Keratinocyte (primary cell): Measurements from ENCODE around the gene KLK3. TPM values are rescaled to one million over a fixed set of nuclear protein-coding genes. Genes with fewer than 3 reads are reported as not detected.

Source experiments
- DNase-seq: peaks from one replicate; pipeline ENCODE4 v3.0.0-alpha.2; 2011; ENCODE audit warnings: low read depth, missing footprints, low spot score
- FAIRE-seq: peaks from 2 replicates; lab custom pipeline; 2011; peaks lifted over from hg19 to GRCh38; lab: Jason Lieb, UNC
- H2AFZ ChIP-seq: 2 replicates; pipeline ENCODE4 v1.6.0; 2012; ENCODE audit warnings: low read length, control low read depth, inconsistent platforms; ENCODE audit not compliant: control insufficient read depth
- H3K27ac ChIP-seq: 2 replicates; pipeline ENCODE4 v1.5.1; 2011; ENCODE audit warnings: low read length; ENCODE audit not compliant: control insufficient read depth, insufficient read depth
- H3K27me3 ChIP-seq: 3 replicates; pipeline ENCODE4 v1.6.0; 2011; ENCODE audit warnings: low read length; ENCODE audit not compliant: control insufficient read depth, insufficient read depth; ENCODE audit errors: extremely low read depth
- H3K36me3 ChIP-seq, 2 experiments: 2 replicates in 1 of 2; 3 replicates in 1 of 2; pipeline ENCODE4 v1.5.1; 2011; ENCODE audit warnings: low read length in 2 of 2, mild to moderate bottlenecking in 1 of 2; ENCODE audit not compliant: control insufficient read depth in 2 of 2, insufficient read depth in 2 of 2; ENCODE audit errors: extremely low read depth in 1 of 2
- H3K4me1 ChIP-seq: 3 replicates; pipeline ENCODE4 v1.5.1; 2011; ENCODE audit warnings: low read length; ENCODE audit not compliant: control insufficient read depth, insufficient read depth; ENCODE audit errors: extremely low read depth
- H3K4me2 ChIP-seq: 3 replicates; pipeline ENCODE4 v1.6.0; 2011; ENCODE audit warnings: low read depth, low read length; ENCODE audit not compliant: control insufficient read depth, insufficient read depth; ENCODE audit errors: extremely low read depth
- H3K4me3 ChIP-seq, 3 experiments: fragments of 200-600 bp in 1 of 3; sonication (generic) in 1 of 3; 2 replicates in 2 of 3; 3 replicates in 1 of 3; pipeline ENCODE4 v1.5.1; 2011 to 2016; ENCODE audit warnings: low read length in 3 of 3, mild to moderate bottlenecking in 3 of 3, control low read depth in 2 of 3, inconsistent platforms in 1 of 3, low read depth in 1 of 3, mixed read lengths in 1 of 3, mixed run types in 1 of 3, moderate library complexity in 1 of 3; ENCODE audit not compliant: control insufficient read depth in 2 of 3, insufficient read depth in 2 of 3; ENCODE audit errors: extremely low read depth in 1 of 3
- H3K79me2 ChIP-seq: 2 replicates; pipeline ENCODE4 v1.6.0; 2012; ENCODE audit warnings: low read length; ENCODE audit not compliant: control insufficient read depth, insufficient read depth
- H3K9ac ChIP-seq: 3 replicates; pipeline ENCODE4 v1.6.0; 2011; ENCODE audit warnings: low read length; ENCODE audit not compliant: control insufficient read depth, insufficient read depth; ENCODE audit errors: extremely low read depth
- H3K9me1 ChIP-seq: 3 replicates; pipeline ENCODE4 v1.6.0; 2011; ENCODE audit warnings: low read length; ENCODE audit not compliant: control insufficient read depth, insufficient read depth; ENCODE audit errors: extremely low read depth
- H3K9me3 ChIP-seq: 2 replicates; pipeline ENCODE4 v1.5.1; 2012; ENCODE audit warnings: low read depth, low read length; ENCODE audit not compliant: control insufficient read depth
- H4K20me1 ChIP-seq: 3 replicates; pipeline ENCODE4 v1.6.0; 2011; ENCODE audit warnings: low read length; ENCODE audit not compliant: control insufficient read depth, insufficient read depth; ENCODE audit errors: extremely low read depth
- EZH2 ChIP-seq: IDR thresholded peaks from one replicate; pipeline ENCODE4 v1.6.1; 2012; ENCODE audit warnings: inconsistent platforms, mild to moderate bottlenecking, low read length, moderate library complexity
- dilution Hi-C: fragments of 300-500 bp; cut with MboI; formaldehyde crosslinking; loops from one replicate; pipeline ENCODE4 v1.7.0; 2020; ENCODE audit warnings: low sequenced_read_pairs; ENCODE audit not compliant: extremely low pct_ligation_motif_present
- polyA plus RNA-seq, 5 experiments: library from polyadenylated mRNA; depleted of rRNA in 3 of 5; stranded (reverse) in 3 of 5; stranded (forward) in 1 of 5; unstranded in 1 of 5; fragments of >200 nt; gene quantifications; 1 replicate in 1 of 5; 2 replicates in 3 of 5; 3 replicates in 1 of 5; pipeline versions ENCODE4 v1.2.1 to v1.2.3, GENCODE V29; 2011 to 2012; ENCODE audit warnings: missing spikeins in 2 of 5, low read depth in 1 of 5, low replicate concordance in 1 of 5
- TF ChIP-seq, protein P1 (sequence below), 3 experiments: IDR thresholded peaks in 1 of 3; conservative IDR thresholded peaks in 1 of 3; optimal IDR thresholded peaks in 1 of 3; 2 replicates in 2 of 3; 3 replicates in 1 of 3; pipeline versions ENCODE3 to v1.5.1; 2011; ENCODE audit warnings: low read length in 3 of 3, mild to moderate bottlenecking in 3 of 3, moderate library complexity in 2 of 3, control low read depth in 1 of 3, inconsistent platforms in 1 of 3; ENCODE audit not compliant: insufficient read depth in 2 of 3; ENCODE audit errors: extremely low read depth in 1 of 3

The KLK3 gene
- polyA plus RNA-seq, 1 donor (not counting 4 experiments of a cell fraction or from before 2014, with no cell fraction given) = not detected

DNA sequence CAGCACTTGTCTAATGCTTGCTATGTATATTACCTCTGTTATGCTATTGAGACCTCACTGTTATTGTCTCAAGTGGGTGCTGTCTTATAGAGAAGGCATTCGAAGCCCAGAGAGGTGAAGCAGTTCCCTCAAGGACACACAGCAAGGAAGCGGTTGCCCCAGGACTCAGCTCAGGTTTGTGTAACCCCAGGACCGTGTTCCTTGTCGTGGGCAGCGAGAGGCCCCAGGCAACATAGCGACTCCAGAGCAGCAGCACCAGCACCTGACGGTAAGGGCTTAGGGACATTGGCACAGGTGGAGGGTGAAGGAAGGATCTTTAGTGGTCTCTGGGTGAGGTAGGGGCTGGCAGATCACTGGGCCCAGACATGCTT, 23.7 kb upstream of the KLK3 start:
- Histone ChIP-seq H3K4me2 (no peak overlapping the region), H3K79me2 (no peaks in the 10 kb centered on the region), H3K9me1 (no peaks in the 10 kb centered on the region), H3K27me3 (no peaks in the 10 kb centered on the region), H3K9ac (no peak overlapping the region), H3K9me3 (no peaks in the 10 kb centered on the region), H3K27ac (no peak overlapping the region), H3K4me1 (peaks cover 10% of the 10 kb centered on the region), H3K36me3 (no peaks in the 10 kb centered on the region), H2AFZ (no peak overlapping the region), H3K4me3 (no peak overlapping the region), H4K20me1 (no peaks in the 10 kb centered on the region)
- no peak for TF ChIP-seq EZH2
- TF ChIP-seq, protein P1, sequence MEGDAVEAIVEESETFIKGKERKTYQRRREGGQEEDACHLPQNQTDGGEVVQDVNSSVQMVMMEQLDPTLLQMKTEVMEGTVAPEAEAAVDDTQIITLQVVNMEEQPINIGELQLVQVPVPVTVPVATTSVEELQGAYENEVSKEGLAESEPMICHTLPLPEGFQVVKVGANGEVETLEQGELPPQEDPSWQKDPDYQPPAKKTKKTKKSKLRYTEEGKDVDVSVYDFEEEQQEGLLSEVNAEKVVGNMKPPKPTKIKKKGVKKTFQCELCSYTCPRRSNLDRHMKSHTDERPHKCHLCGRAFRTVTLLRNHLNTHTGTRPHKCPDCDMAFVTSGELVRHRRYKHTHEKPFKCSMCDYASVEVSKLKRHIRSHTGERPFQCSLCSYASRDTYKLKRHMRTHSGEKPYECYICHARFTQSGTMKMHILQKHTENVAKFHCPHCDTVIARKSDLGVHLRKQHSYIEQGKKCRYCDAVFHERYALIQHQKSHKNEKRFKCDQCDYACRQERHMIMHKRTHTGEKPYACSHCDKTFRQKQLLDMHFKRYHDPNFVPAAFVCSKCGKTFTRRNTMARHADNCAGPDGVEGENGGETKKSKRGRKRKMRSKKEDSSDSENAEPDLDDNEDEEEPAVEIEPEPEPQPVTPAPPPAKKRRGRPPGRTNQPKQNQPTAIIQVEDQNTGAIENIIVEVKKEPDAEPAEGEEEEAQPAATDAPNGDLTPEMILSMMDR (optimal IDR thresholded peaks at IDR 0.05 in 1 of 3, IDR thresholded peaks at IDR 0.05 in 1 of 3, conservative IDR thresholded peaks at IDR 0.05 in 1 of 3; ENCODE audit: extremely low read depth in 1 of 3, insufficient read depth in 2 of 3, low read length in 3 of 3) = no peak
- dilution Hi-C loops = no loop called here
- FAIRE-seq (no peak), DNase-seq (no peak)

DNA sequence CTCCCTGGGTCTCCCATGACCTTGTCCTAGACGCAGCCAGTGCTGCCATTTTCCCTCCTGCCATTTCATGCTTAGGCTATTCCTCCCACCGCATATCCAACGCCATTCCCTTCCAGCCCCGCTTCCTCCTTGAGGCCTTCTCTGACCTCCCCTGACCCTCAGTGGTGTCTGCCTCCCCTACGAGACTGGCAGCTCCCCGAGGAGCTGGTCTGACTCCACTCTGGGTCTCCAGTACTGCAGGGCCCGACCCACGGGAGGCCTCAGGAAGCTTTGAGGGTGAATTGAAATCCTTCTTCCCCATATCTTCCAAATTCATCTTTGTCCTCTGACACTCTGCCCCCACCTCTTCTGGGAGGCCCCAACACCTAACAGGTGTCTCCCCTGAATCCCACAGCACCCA, 22.0 kb upstream of the KLK3 start:
- Histone ChIP-seq H3K9me3 (no peaks in the 10 kb centered on the region), H3K4me2 (no peak overlapping the region), H3K79me2 (no peaks in the 10 kb centered on the region), H3K27ac (no peak overlapping the region), H4K20me1 (no peaks in the 10 kb centered on the region), H3K9ac (no peak overlapping the region), H3K27me3 (peaks cover 8% of the 10 kb centered on the region), H3K36me3 (no peaks in the 10 kb centered on the region), H2AFZ (no peak overlapping the region), H3K4me3 (no peak overlapping the region), H3K4me1 (peaks cover 20% of the 10 kb centered on the region), H3K9me1 (no peaks in the 10 kb centered on the region)
- dilution Hi-C loops = no loop called here
- DNase-seq (no peak), FAIRE-seq (no peak)
- no peak for TF ChIP-seq EZH2
- TF ChIP-seq, protein P1 (optimal IDR thresholded peaks at IDR 0.05 in 1 of 3, IDR thresholded peaks at IDR 0.05 in 1 of 3, conservative IDR thresholded peaks at IDR 0.05 in 1 of 3; ENCODE audit: extremely low read depth in 1 of 3, insufficient read depth in 2 of 3, low read length in 3 of 3) = no peak
